Lung microvascular endothelial cell (primary cell): Measurements from ENCODE around the gene PLET1. TPM values are rescaled to one million over a fixed set of nuclear protein-coding genes. Genes with fewer than 3 reads are reported as not detected.

Experiments
- DNase-seq, 2 donors: peaks; one replicate each; pipeline versions ENCODE4 v3.0.0 to v3.0.0-alpha.2; 2010; ENCODE audit warnings: low read depth in 2 of 2
- total RNA-seq: library from RNA; depleted of rRNA; stranded (reverse); fragments of >200 nt; gene quantifications from 2 replicates; pipeline ENCODE4 v1.2.1, GENCODE V29; 2014

The PLET1 gene
- total RNA-seq, 1 donor from 2014 or later: not detected

GRCh38 chr11:112281726-112282125 lies 21.1 kb upstream of the PLET1 start:
- DNase-seq: no peak

- DNase-seq: peak; percentile 81 to 88
Observed at GRCh38 chr11:112280268-112281126, 19.8 kb upstream of the PLET1 start.

- DNase-seq: peak; percentile 63 to 71
Observed at GRCh38 chr11:112279901-112280267, 19.2 kb upstream of the PLET1 start.

DNA sequence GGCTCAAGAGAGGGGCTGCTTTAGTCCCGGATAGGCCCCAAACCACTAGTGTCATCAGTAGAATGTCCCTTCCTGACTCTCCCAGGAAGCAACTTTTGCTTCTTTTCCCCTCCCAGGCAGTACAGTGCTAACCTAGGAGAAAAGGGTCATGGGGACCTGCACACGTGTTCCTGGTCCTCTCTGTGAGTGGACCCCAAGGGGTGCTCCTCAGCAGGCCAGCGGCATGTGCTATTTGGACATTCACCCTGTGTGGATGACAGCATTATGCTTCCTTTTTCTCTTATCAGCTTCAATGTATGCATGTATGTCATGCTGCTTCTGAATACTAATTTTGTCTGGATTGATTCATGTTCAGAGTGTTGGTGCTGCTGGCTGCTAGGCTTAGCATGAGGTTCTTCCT lies 18.1 kb upstream of the PLET1 start:
- DNase-seq: no peak

GRCh38 chr11:112277941-112278340 lies 17.3 kb upstream of the PLET1 start:
- no peak for DNase-seq

DNA sequence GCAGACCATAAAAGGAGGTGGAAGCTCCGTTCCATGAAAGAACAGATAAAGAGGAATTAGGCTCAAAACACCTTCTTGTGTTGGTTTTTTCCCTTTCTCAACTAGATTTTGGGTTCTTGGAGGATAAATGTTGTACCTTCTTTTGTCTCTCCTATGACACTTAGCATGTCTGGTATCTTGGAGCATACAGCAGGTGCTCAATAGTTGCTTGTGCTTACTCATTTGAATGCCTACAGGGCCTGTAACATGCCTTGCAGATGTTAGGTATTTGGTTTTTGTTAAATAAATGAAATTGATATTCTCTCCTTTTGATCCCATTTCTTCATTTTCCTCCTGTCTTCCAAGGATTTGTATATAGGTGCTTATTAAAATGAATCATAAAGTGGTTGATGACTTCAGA lies 16.4 kb upstream of the PLET1 start:
- DNase-seq: no peak

DNA sequence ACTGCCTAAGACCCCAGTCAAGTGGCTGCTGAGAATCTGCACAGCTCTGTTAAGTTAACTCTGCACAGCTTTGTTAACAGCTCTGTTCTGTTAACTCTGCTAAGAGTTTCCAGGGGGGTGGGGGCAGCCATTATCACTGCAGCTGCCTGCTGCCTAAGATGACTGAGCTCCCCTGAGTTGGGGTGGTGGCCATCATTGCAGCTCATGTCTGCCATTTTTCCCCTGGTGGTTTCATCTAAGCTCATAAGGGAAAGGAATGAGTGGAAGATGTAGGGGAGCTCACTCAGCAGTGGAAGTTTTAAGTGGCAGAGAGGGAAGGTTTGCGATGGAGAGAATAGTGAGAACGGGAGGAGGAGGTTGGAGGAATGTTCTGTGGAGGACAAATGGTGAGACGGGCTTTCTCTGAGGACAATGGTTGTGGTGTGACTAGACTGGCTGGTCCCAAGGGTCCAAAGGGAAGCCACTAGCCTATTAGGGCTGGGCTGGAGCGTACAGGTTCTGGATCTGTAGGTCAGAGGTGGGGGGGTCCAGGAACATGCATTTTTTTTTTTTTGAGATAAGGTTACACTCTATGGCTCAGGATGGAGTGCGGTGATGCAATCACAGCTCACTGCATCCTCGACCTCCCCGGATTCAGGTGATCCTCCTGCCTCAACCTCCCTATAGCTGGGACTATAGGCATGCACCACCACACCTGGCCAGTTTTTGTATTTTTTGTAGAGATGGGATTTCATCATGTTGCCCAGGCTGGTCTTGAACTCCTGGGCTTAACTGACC lies 13.5 kb upstream of the PLET1 start:
- no peak for DNase-seq

GRCh38 chr11:112273066-112273465 lies 12.4 kb upstream of the PLET1 start:
- no peak for DNase-seq

- DNase-seq: no peak
Observed at GRCh38 chr11:112271242-112271641, 10.6 kb upstream of the PLET1 start.

GRCh38 chr11:112270551-112271180 lies 10.0 kb upstream of the PLET1 start:
- no peak for DNase-seq

- DNase-seq: no peak
Observed at GRCh38 chr11:112269139-112269538, 8.5 kb upstream of the PLET1 start.

DNA sequence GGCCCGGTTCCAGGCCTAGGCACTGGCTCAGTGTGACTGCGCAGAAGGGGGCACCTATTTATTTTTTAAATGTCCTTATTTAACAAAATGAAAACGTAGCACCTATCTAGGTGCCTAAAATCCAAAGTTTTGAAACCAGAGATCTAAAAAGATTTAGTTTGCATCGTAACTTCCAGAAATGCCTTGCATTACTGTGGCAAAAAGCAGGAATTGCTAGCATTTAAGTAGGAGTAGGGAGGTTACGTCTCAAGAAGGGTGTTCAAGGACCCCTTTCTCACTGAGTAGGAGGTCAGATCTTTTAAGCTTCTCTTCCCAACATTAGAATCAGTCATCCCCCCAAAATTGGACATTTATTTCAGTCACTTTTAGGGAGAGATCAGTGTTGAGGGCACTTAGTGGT lies 7.7 kb upstream of the PLET1 start:
- no peak for DNase-seq

DNA sequence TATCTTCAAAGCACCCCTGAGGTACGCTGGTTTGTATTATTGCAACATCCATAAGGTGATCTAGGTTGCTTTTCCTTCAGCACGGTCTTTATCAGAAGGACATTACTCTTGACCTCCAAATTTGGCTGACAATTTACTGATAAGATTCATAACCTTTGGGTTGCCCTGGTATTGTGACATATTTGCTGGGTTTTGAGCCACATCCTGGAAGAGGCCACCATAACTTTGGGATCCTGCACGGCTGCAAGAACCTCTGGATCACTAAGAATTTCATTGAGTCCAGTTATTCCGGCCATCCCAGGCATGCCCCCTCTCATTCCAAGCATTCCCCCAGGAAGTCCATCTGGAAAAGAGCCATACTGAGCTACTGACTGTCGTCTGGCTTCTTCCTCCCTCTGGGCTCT lies 6.5 kb upstream of the PLET1 start:
- DNase-seq: no peak

DNA sequence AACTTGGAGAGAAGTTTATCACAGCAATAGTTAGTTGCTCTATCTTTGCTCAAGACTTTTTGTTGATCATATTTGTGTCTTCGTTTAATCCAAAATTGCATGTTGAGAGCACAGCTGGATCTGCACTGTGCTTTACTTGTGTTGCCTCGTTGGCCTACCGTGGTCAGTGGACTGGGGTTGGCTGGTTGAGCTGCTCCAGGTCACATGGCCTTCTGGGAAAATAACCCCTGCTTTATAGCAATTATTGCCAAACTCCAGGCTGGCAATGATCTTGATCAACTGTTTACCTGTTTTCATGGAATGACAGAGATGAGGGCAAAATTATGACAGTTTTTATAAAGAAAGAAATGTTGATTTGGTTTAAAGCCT lies 5.7 kb upstream of the PLET1 start:
- DNase-seq: no peak

- DNase-seq: no peak
Observed at GRCh38 chr11:112265659-112266409, 5.2 kb upstream of the PLET1 start.

DNA sequence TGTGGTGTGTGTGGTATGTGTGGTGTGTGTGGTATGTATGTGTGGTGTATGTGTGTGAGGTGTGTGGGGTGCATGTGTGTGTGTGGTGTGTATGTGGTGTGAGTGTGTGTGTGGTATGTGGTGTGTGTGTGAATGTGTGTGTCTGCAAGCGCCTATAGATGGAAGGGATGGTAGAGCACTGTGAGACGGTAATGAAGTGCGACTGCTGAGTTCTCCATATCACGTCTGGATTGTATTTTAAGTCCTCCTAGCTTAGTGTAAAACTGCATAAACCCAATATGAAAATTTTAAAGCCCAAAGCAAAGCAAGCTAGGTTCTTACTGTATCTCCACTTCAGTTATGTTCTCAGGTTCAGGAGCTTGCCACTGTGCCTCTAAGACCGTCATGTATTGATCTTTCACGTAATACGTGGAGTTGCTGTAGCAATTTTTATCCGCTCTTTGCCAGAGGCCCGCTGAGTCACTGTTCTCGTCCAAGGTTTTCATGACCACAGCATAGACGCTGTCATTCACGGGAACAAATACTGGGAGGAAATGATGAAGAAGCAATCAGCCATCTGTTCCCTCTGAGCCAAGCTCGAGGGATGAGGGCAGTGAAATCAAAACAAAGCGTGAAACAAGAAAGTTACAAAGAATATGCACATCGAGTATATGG lies 5.5 kb downstream of the PLET1 start:
- DNase-seq: peak; percentile 56 to 90

DNA sequence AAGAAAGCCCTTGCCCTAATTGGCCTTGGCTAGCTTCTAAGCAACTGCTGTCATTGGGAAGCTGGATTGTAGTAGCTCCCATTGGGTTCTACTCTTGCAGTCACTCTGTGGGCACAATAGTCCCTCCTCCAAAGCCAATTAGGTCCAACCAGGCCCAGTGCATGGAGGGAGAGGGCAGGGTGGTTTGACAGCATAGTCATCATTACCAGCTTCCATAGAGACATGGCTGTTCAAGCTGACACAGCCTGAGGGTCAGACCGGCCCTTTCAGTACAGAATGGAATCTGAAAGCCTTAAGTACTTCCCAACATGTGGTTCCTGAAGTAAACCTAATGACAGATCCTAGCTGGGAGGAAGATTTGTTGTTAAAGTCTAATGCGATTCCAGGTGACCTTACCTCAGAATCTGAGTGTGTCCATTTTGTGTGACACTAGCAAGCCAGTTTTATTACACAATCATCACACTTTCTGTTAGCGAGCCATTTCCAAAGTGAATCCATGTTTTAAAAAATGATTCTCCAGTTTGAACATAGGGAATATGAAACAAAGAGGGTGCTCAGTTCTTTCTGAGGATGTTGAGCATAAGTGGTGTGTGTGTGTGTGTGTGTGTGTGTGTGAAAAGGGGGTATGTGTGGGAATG lies 6.9 kb downstream of the PLET1 start:
- no peak for DNase-seq

DNA sequence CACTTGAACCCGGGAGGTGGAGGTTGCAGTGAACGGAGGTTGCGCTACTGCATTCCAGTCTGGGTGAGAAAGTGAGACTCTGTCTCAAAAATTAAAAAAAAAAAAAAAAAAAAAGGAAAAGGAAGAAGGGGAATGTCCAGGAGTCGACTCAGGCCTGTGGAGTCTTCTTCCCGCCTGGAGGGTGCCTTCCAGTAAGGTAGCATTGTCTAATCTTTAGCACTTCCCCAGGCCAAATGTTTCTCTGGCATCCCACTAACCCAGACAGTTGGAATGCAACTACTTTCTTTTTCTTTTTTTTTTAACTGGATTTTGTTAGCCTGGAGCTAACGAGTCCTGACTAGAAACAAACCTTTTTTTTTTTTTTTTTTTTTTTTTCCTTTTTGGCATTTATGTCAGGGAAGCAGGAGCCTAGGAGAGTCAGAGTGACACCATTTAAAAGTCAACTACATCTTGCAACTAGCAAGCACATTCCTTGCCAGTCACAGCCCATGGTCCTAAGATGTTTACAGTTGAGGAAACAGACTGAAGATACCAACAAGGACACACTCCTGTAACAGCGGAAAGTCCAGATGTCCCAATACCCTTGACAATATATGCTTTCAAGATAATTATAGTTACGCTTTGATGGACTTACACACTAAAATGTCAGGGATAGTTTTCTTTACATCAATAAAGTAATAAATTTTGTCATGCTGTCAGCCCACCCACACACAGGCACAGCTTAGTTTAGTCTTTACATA lies 10.6 kb downstream of the PLET1 start:
- DNase-seq: no peak

GRCh38 chr11:112248201-112248600 lies 12.5 kb downstream of the PLET1 start:
- no peak for DNase-seq

DNA sequence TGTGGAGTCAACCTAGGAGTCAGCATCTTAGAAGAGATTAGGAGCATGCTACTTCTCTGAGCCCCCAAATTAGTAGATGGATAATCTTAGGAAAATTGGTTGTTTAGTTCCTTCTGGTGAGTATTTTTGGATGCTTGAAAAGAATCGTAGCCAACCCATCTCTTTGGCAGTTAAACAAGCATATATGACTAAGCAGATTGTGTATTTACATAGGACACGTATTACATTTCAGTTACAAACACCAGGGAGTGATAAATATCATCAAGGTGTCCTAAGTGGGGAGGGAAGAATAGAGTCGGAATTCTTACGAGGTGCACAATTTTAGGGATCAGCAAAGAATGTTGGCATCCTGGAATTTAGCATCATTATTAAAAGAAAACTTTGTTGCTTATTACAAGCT lies 13.5 kb downstream of the PLET1 start:
- no peak for DNase-seq
